GM15510 (cell line): ENCODE measurements around the gene CTNND2.

Source experiments
- POLR2A ChIP-seq: IDR thresholded peaks from 3 replicates; pipeline ENCODE4 v1.6.1; 2011; ENCODE audit warnings: borderline replicate concordance; ENCODE audit not compliant: insufficient read length; ENCODE audit errors: extremely low read depth

CTNND2 gene

GRCh38 chr5:11815481-11815880 is 88.8 kb downstream of the CTNND2 start:
- TF ChIP-seq POLR2A, result no peak

- no peak for TF ChIP-seq POLR2A
These were observed 89.9 kb downstream of the CTNND2 start for GRCh38 chr5:11814373-11814772.

GRCh38 chr5:11809407-11809806 is 94.8 kb downstream of the CTNND2 start:
- TF ChIP-seq POLR2A, result no peak

- no peak for TF ChIP-seq POLR2A
These were observed 100.8 kb downstream of the CTNND2 start for GRCh38 chr5:11803436-11803835.

- TF ChIP-seq POLR2A, result no peak
These were observed 103.2 kb downstream of the CTNND2 start for GRCh38 chr5:11801061-11801460.

GRCh38 chr5:11797132-11797531 is 107.1 kb downstream of the CTNND2 start:
- no peak for TF ChIP-seq POLR2A

- TF ChIP-seq POLR2A, result no peak
These were observed 110.8 kb downstream of the CTNND2 start for GRCh38 chr5:11793396-11793795.

- TF ChIP-seq POLR2A, result no peak
These were observed 111.6 kb downstream of the CTNND2 start for GRCh38 chr5:11792621-11793020.

GRCh38 chr5:11791792-11792191 is 112.5 kb downstream of the CTNND2 start:
- no peak for TF ChIP-seq POLR2A

GRCh38 chr5:11790201-11790600 is 114.0 kb downstream of the CTNND2 start:
- no peak for TF ChIP-seq POLR2A

- no peak for TF ChIP-seq POLR2A
These were observed 118.4 kb downstream of the CTNND2 start for GRCh38 chr5:11785771-11786352.

GRCh38 chr5:11780641-11781345 is 123.5 kb downstream of the CTNND2 start:
- no peak for TF ChIP-seq POLR2A

- TF ChIP-seq POLR2A, result no peak
These were observed 127.2 kb downstream of the CTNND2 start for GRCh38 chr5:11777096-11777495.

GRCh38 chr5:11770310-11770709 is 133.9 kb downstream of the CTNND2 start:
- TF ChIP-seq POLR2A, result no peak

- TF ChIP-seq POLR2A, result no peak
These were observed 143.2 kb downstream of the CTNND2 start for GRCh38 chr5:11760934-11761603.

- TF ChIP-seq POLR2A, result no peak
These were observed 145.9 kb downstream of the CTNND2 start for GRCh38 chr5:11758321-11758720.

GRCh38 chr5:11757661-11758060 is 146.6 kb downstream of the CTNND2 start:
- TF ChIP-seq POLR2A, result no peak

GRCh38 chr5:11737010-11737409 is 167.2 kb downstream of the CTNND2 start:
- TF ChIP-seq POLR2A, result no peak
